ENCODE data around the gene CRYBA2.

Gene CRYBA2

DNA sequence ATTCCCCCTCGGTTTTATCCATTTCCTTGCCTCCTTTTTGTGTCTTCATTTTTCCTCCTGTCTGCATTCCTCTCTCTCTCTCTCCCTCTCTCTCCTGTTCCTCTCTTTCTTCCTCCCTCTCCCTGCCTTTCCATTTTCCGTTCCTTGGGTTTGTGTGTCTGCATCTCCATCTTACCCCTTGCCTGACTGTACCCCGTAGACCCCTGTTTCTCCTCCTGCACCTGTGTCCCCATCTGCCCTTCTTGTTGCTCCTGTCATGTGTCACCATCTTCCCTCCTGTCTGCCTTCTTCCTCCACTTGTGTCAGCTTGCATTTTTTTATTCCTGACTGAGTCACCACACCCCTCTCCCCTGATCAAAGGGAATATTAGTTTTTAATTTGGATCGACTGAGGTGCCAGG is 32.0 kb downstream of the CRYBA2 start:
- TF ChIP-seq, protein P1, sequence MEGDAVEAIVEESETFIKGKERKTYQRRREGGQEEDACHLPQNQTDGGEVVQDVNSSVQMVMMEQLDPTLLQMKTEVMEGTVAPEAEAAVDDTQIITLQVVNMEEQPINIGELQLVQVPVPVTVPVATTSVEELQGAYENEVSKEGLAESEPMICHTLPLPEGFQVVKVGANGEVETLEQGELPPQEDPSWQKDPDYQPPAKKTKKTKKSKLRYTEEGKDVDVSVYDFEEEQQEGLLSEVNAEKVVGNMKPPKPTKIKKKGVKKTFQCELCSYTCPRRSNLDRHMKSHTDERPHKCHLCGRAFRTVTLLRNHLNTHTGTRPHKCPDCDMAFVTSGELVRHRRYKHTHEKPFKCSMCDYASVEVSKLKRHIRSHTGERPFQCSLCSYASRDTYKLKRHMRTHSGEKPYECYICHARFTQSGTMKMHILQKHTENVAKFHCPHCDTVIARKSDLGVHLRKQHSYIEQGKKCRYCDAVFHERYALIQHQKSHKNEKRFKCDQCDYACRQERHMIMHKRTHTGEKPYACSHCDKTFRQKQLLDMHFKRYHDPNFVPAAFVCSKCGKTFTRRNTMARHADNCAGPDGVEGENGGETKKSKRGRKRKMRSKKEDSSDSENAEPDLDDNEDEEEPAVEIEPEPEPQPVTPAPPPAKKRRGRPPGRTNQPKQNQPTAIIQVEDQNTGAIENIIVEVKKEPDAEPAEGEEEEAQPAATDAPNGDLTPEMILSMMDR (IDR thresholded peaks at IDR 0.05; ENCODE audit: insufficient read depth, low read depth, low read length, missing control alignments): no peak
- DNase-seq (ENCODE audit: low read depth): no peak
- H3K4me3 ChIP-seq (ENCODE audit: low read depth, low read length): no peak overlapping the region

DNA sequence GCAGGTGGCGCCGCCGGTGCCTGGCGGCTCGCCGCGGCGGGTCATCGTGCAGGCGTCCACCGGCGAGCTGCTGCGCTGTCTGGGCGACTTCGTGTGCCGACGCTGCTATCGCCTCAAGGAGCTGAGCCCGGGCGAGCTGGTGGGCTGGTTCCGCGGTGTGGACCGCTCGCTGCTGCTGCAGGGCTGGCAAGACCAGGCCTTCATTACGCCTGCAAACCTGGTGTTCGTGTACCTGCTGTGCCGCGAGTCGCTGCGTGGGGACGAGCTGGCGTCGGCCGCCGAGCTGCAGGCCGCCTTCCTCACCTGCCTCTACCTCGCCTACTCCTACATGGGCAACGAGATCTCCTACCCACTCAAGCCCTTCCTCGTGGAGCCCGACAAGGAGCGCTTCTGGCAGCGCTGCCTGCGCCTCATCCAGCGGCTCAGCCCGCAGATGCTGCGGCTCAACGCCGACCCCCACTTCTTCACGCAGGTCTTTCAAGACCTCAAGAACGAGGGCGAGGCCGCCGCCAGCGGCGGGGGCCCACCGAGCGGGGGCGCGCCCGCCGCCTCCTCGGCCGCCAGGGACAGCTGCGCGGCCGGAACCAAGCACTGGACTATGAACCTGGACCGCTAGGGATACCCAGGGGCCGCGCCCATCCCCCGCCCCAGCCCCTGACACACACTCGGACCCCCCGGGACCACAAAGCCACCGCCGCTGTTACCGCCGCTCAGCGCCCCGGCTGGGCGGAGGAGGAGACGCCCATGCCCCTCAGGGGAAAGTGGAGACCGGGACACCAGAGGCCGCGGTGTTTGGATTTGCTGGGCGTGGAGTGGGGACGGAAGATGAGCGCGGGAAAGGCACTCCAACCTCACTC is 32.7 kb downstream of the CRYBA2 start:
- H3K4me3 ChIP-seq (ENCODE audit: low read depth, low read length): no peak overlapping the region
- TF ChIP-seq, protein P1 (IDR thresholded peaks at IDR 0.05; ENCODE audit: insufficient read depth, low read depth, low read length, missing control alignments): no peak
- DNase-seq (ENCODE audit: low read depth): no peak

- peak overlapping the region; percentile 45 for H3K4me3 ChIP-seq (ENCODE audit: low read depth, low read length)
- TF ChIP-seq, protein P1 (IDR thresholded peaks at IDR 0.05; ENCODE audit: insufficient read depth, low read depth, low read length, missing control alignments): no peak
- DNase-seq (ENCODE audit: low read depth): no peak
Observed at GRCh38 chr2:218959761-218960308, 33.4 kb downstream of the CRYBA2 start.

- DNase-seq (ENCODE audit: low read depth): peak; percentile 93
- TF ChIP-seq, protein P1 (IDR thresholded peaks at IDR 0.05; ENCODE audit: insufficient read depth, low read depth, low read length, missing control alignments): no peak
- peak within 1 kb of the TSS; percentile 45 for H3K4me3 ChIP-seq (ENCODE audit: low read depth, low read length)
Observed at GRCh38 chr2:218959141-218959731, 34.0 kb downstream of the CRYBA2 start, which contains the start of gene CDK5R2. TSS of gene CDK5R2 (plus strand) at chr2:218959666. CDS start at chr2:218959821, 155 bp downstream.

DNA sequence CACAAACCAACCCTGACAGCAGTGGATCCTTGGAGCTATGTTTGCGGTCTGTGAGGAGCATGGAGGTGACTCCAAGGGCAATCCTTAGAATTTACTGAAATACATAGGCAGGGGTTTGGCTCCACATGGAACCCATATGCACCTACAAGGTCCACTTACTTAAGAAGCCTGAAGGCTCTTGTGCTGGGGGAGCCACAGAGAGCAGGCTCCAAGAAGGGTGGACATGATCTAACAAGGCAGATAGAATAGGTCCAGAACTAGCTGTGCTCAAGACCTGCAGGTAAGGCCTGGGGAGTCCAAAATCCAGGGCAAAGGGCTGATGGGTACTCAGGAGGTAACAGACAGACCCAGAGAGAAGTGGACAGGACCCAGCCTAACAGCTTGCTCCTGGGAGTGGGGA is 34.9 kb downstream of the CRYBA2 start:
- TF ChIP-seq, protein P1 (IDR thresholded peaks at IDR 0.05; ENCODE audit: insufficient read depth, low read depth, low read length, missing control alignments): no peak
- DNase-seq (ENCODE audit: low read depth): no peak
- no peak overlapping the region for H3K4me3 ChIP-seq (ENCODE audit: low read depth, low read length)

- TF ChIP-seq, protein P1 (IDR thresholded peaks at IDR 0.05; ENCODE audit: insufficient read depth, low read depth, low read length, missing control alignments): no peak
- no peak for DNase-seq (ENCODE audit: low read depth)
- H3K4me3 ChIP-seq (ENCODE audit: low read depth, low read length): no peak overlapping the region
Observed at GRCh38 chr2:218957671-218958070, 35.6 kb downstream of the CRYBA2 start.
